NB4 (cell line): ENCODE measurements around the gene ITPRID1.

Experiments used
- DNase-seq: peaks from one replicate; pipeline ENCODE4 v3.0.0; 2010; ENCODE audit warnings: low read depth
- H3K4me3 ChIP-seq: one replicate; pipeline ENCODE4 v1.5.1; 2011; ENCODE audit warnings: mild to moderate bottlenecking, low read depth, low read length, moderate library complexity
- CTCF ChIP-seq: IDR thresholded peaks from one replicate; pipeline ENCODE4 v1.5.1; 2012; ENCODE audit warnings: low read depth, low read length
- MAX ChIP-seq: IDR thresholded peaks from 2 replicates; pipeline ENCODE4 v1.6.1; 2011; ENCODE audit warnings: low read depth, low read length
- MYC ChIP-seq: IDR thresholded peaks from 2 replicates; pipeline ENCODE4 v1.6.1; 2011; ENCODE audit warnings: low read depth, low read length
- POLR2A ChIP-seq: IDR thresholded peaks from 2 replicates; pipeline ENCODE4 v1.6.1; 2011; ENCODE audit warnings: mild to moderate bottlenecking; ENCODE audit not compliant: insufficient read length; ENCODE audit errors: extremely low read depth

The ITPRID1 gene

GRCh38 chr7:31564661-31565060, 50.8 kb downstream of the ITPRID1 start:
- DNase-seq = no peak
- TF ChIP-seq MYC = no peak
- TF ChIP-seq POLR2A = no peak
- TF ChIP-seq MAX = no peak
- no peak for TF ChIP-seq CTCF

GRCh38 chr7:31569528-31569927, 55.6 kb downstream of the ITPRID1 start:
- DNase-seq = no peak
- TF ChIP-seq POLR2A (no peak), CTCF (no peak), MYC (no peak), MAX (no peak)

More at GRCh38 chr7:31564661-31565060, 50.8 kb downstream of the ITPRID1 start:
- no peak overlapping the region for H3K4me3 ChIP-seq

GRCh38 chr7:31583526-31583925, 69.6 kb downstream of the ITPRID1 start:
- no peak overlapping the region for H3K4me3 ChIP-seq
- TF ChIP-seq MAX (no peak), CTCF (no peak), POLR2A (no peak), MYC (no peak)
- no peak for DNase-seq

More at GRCh38 chr7:31569528-31569927, 55.6 kb downstream of the ITPRID1 start:
- H3K4me3 ChIP-seq = no peak overlapping the region

GRCh38 chr7:31583942-31584341, 70.1 kb downstream of the ITPRID1 start:
- TF ChIP-seq MYC (no peak), CTCF (no peak), MAX (no peak), POLR2A (no peak)
- no peak for DNase-seq
- no peak overlapping the region for H3K4me3 ChIP-seq

- H3K4me3 ChIP-seq = no peak overlapping the region
- TF ChIP-seq CTCF (no peak), MAX (no peak), MYC (no peak), POLR2A (no peak)
- DNase-seq = no peak
These were observed 81.5 kb downstream of the ITPRID1 start for GRCh38 chr7:31595390-31595789.
